AG09309 (cell line): ENCODE data around the gene C6orf136.

ENCODE experiments used
- DNase-seq: peaks from one replicate; pipeline ENCODE4 v3.0.0-alpha.2; 2010; ENCODE audit warnings: low read depth
- H3K4me3 ChIP-seq: 2 replicates; pipeline ENCODE4 v1.5.1; 2011; ENCODE audit warnings: mild to moderate bottlenecking, low read depth, low read length, moderate library complexity; ENCODE audit not compliant: control insufficient read depth
- TF ChIP-seq, protein P1 (sequence below): IDR thresholded peaks from 2 replicates; pipeline ENCODE4 v1.5.1; 2011; ENCODE audit warnings: mild to moderate bottlenecking, low read depth, low read length, inconsistent platforms; ENCODE audit not compliant: insufficient read depth, control insufficient read depth; ENCODE audit errors: missing control alignments

The C6orf136 gene

DNA sequence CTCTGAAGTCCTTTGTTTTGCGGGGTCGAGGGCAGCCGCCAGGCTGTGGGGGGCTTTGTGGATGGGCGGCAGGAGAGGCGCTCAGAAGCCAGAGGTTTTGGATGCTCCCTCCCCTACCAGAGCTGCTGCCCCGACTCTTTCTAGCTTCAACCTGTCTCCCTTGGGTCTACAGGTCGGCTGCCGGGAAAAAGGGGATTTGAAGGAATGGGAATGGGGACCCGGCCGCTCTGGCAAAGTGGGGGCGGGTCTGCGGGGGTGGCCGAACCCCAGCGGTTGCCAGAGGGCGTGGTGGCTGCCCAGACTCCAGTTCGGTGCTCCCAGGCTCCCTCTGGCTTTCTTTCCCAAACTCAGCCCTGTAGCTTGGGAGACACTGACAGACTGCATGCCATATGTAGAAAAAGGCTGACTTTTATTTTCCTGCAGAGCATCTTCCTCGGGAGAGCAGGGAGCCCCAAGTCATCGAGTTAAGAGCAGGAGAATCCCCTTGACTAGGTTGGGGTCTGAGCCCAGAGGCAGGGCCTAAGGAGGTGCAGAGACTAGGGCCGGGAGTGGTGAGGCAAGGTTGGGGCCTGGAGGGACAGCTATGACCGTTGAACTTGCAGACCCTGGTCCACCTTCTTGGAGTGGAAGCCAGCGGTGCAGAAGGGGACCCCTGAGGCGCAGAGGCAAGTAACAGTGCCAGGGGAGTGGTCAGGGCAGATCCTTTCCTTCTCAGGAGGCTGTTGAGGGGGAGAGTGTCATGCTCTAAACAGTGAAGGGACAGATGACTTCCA lies 40.9 kb downstream of the C6orf136 start:
- H3K4me3 ChIP-seq: peak overlapping the region; percentile 89
- TF ChIP-seq, protein P1, sequence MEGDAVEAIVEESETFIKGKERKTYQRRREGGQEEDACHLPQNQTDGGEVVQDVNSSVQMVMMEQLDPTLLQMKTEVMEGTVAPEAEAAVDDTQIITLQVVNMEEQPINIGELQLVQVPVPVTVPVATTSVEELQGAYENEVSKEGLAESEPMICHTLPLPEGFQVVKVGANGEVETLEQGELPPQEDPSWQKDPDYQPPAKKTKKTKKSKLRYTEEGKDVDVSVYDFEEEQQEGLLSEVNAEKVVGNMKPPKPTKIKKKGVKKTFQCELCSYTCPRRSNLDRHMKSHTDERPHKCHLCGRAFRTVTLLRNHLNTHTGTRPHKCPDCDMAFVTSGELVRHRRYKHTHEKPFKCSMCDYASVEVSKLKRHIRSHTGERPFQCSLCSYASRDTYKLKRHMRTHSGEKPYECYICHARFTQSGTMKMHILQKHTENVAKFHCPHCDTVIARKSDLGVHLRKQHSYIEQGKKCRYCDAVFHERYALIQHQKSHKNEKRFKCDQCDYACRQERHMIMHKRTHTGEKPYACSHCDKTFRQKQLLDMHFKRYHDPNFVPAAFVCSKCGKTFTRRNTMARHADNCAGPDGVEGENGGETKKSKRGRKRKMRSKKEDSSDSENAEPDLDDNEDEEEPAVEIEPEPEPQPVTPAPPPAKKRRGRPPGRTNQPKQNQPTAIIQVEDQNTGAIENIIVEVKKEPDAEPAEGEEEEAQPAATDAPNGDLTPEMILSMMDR: peak; percentile 46
- DNase-seq: no peak

DNA sequence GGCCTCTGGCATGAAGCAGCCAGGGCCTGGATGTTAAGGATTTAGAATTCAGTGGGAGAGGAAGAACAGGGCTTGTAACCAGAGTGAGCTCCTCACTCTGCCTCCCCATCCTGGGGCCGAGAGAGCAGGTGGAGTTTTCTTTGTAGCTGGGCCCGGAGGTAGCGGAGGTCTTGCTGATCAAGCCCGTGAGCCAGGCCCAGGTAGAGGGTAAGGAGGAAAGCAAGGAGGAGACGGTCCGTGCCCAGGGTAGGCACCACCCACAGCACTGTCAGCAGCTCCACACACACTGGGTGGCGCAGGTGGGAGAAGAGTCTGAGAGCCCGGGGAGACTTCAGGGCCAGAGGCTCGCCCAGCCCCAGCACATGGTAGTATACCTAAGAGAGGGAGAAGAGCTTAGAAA lies 41.6 kb downstream of the C6orf136 start:
- TF ChIP-seq, protein P1: no peak
- peak overlapping the region; percentile 89 for H3K4me3 ChIP-seq
- no peak for DNase-seq

DNA sequence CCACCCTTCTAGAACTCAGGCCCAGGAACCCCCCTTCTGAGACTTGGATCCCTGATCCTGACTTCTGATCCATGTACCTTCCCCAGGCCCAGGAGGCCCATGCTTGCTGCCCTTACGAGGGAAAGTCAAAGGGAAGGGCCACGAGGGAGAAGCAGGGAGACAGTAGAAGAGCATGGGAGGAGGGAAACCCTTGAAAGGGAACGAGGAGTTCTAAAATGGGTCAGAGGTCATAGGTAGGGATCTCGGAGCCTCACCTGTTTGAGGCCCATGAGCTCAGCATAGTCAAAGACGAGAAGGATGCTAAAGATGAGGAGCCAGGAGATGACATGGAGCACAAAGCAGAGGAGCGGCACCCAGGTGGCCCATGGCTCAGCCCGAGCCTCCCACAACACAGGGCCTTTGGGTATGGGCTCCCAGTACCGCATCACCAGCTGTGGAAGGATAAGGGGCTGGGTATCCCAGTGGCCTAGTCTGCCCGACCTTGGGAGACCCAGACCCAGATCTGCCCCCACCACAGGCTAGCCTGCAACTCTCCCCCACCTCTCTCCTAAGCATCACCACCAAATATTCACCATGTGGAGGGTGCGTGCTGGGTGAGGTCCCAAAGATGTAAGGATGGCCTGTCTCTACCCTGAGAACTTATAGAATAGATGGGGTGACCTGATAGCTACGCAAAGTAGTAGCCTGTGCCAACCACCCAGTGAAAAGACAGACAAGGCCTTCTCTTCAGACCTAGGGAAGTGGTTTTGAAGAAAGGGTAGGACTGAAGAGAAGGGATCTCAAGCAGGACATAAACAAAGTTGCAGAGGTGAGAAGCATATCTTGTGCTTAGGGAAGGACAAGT lies 42.3 kb downstream of the C6orf136 start:
- no peak overlapping the region for H3K4me3 ChIP-seq
- no peak for DNase-seq
- TF ChIP-seq, protein P1: no peak

DNA sequence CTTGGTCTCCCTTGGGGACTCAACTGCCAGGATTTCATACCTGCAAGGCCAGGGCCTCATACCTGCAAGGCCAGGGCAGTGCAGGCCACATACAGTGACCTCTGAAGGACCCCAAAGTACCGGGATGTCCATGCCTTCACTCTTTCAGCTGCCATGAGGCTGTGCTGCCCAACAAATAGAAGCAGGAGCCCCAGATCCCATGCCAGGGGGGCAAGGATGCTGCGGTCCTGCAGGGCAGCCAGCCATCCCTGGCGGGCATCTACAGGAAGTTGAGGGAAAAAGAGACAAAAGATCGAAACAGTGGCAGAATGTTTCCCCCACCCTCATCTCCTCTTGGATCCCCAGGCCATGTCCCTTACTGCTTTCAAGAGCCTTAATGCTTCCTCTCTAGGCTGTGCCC lies 43.1 kb downstream of the C6orf136 start:
- TF ChIP-seq, protein P1: no peak
- DNase-seq: no peak
- peak overlapping the region; percentile 83 for H3K4me3 ChIP-seq

DNA sequence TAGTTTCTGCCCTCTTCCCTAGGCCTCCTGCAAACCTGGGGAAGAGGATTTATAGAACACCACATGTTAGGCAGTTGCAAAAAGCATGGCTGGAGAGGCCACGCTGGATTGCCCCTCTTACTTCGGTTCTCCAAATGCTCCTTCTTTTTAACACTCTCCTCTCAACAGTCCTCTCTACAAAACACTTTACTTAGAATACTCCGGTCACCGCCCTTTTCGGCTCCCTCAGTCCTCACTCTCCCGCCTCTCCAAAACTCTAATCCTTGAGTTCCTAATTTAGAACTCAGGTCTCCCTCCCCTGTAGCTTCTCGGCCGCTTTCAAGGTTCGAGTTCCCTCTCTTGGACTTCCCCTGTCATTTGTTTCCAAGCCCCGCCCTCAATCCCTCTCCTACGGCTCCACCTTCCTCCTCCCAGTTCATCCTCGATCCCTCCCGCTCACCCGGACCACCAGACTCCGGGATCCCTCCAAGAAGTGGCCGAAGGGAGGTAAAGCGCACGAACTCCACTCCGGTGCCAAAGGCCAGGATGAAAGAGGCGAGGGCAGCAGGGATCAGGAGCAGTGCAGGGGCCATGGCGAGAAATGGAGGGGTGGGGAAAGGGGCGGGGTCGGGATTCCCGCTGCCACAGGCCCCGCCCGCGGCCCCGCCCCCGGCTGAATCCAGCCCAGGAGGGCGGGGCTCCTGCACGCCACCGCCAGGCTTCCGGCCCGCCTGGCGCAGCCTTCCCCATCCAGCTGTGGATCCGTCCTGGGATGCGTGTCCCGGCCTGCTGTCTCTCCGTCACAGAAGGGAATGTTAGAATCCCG lies 43.7 kb downstream of the C6orf136 start, which contains the start of gene NRM:
Gene NRM (minus strand): TSS at position 582 of the 805 bp plus-strand sequence. CDS start 10 bp downstream, at position 572.
- H3K4me3 ChIP-seq: peak within 1 kb of the TSS; percentile 83
- DNase-seq: no peak
- TF ChIP-seq, protein P1: no peak

DNA sequence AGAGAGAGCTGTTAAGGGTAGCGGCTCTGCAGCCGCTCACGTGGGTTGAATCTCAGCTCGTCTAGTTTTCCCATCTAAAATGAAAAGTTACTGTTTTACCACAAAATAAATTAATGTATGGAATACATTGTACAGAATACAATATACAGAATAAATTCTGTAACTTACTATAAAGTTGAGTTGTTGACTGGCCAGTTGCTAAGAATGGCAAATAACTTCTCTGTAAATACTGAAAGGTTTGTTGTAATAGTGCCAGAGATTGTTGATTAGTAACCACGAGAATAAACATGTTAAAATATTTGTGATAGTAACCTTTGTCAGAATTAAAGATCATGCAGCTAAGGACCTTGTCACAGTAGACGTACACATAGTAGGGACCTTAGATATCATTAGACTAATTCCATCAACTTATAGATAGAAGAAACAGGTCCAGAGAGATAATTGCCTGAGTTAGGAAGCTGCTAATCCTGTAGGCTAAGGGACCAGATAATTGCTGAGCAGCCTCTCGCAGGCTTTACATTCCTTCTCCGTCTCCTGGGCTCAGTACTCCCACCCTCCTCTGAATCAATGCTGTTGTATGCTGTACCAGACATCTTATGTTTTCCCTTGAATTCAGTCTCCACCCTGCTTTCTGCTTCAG lies 44.4 kb downstream of the C6orf136 start:
- no peak for DNase-seq
- TF ChIP-seq, protein P1: no peak
- H3K4me3 ChIP-seq: peak overlapping the region; percentile 83
